GM21825 (cell line): Measurements from ENCODE around the gene KISS1R.
"Not testable (repeated sequence)": the region's sequence is repeated elsewhere in the genome, so short reads cannot be mapped to it uniquely, and the experiment has no call there.

Experiments
- ATAC-seq: cut with Tn5 transposase; IDR thresholded peaks from one replicate; pipeline ENCODE4 v1.9.1; 2021; ENCODE audit warnings: mild to moderate bottlenecking, moderate library complexity; ENCODE audit not compliant: unreplicated experiment

KISS1R gene

DNA sequence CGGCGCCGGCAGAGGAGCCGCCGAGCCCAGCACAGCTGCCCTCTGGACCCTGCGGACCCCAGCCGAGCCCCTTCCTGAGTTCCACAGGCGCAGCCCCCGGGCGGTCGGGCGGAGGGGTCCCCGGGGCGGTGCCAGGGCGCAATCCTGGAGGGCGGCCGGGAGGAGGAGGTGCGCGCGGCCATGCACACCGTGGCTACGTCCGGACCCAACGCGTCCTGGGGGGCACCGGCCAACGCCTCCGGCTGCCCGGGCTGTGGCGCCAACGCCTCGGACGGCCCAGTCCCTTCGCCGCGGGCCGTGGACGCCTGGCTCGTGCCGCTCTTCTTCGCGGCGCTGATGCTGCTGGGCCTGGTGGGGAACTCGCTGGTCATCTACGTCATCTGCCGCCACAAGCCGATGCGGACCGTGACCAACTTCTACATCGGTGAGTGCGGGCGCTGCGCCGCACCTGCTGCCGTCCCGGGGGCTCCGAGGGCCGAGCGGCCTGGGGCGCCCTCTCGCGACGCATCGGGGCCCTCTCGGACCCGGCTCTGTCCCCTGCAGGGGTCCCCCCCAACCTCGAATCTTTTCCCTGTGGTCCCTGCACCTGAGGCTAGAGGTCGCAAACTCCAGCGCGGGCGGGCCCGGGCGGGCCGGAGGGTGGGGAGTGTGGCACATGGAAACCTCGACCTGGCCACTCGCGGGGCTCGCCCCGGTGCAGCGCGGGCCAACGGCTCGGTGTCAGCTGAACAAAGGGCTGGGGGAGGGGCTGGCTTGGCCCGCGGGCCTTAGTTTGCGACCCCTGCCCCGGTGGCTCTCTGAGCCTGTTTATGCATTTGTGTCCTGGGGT, at the start of gene KISS1R:
Gene KISS1R, plus strand, starts transcription at position 11 of the 829 bp plus-strand sequence. Its CDS starts 170 bp downstream, at position 181.
- ATAC-seq: no peak

DNA sequence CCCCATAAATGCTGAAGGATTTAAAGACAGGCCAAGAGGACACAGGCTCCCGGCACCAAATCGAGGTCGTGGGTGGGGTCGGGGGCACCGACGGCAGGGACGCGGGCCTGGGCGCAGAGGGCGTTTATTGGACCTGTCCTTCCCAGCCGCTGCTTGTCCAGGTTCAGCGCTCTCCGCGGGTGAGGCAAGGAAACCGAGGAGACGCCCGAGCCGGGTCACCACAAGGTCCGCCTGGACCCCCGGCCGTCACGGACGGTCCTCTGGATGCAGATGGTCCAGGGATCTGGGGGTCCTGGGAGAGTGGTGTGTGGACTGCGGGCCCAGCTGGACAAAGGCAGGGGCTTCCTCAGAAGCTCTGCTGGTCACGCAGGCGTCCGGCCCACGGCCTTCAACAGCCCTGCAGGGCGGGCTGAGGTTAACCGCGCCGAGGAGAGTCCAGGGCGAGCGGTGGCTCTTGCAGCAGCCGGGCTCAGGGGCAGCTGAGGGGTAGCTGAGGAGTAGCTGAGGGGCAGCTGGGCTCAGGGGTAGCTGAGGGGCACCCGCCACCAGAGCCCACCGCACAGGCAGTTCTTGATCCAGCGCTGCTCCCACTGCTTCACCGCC, 49.2 kb upstream of the KISS1R start:
- ATAC-seq: no peak

GRCh38 chr19:868458-869244, 48.5 kb upstream of the KISS1R start:
- ATAC-seq: no peak

DNA sequence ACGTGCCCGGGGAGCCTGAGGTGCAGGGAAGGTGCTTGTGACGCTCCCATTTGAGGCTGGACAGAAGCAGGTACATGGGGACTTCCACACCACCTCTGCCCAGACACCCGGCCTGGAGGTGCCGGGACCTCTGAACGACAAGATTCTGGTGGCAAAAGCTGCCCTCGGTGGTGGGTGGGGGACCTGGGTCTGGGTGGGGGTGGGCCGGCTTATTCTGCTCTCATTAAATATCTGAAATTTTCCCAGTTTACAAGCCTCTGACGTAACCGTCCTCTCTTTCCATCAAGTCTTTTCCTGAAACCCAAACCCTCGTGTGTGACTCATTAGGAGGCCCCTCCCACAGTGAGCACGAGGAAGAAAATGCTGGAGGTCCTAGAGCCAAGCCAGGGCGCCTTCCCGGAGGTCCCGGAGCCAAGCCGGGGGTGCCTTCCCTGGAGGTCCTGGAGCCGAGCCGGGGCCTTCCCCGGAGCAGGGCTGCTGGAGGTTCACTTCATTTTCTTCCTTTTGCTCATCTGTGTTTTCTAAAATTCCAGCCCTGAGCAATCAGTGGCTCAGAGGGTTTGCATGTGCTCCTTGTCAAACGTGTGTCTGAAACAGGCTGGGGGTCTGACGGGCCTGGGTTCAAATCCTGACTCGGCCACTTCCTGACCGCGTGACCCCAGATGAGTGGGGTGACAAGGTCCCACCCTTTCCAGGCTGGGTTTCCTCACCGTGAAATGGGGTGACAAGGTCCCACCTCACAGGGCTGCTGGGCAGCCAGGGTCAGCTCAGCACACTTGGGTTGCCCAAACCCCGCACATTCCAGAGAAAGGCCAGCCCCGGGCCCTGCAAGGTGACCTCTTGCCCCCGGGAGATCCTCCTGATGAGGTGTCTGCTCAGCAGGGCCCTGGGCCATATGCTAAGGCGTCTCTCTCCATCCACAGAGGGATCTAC, 47.6 kb upstream of the KISS1R start:
- ATAC-seq: no peak

GRCh38 chr19:870314-870713, 46.8 kb upstream of the KISS1R start:
- no peak for ATAC-seq

- ATAC-seq: no peak
These were observed 46.2 kb upstream of the KISS1R start for GRCh38 chr19:870963-871401.

DNA sequence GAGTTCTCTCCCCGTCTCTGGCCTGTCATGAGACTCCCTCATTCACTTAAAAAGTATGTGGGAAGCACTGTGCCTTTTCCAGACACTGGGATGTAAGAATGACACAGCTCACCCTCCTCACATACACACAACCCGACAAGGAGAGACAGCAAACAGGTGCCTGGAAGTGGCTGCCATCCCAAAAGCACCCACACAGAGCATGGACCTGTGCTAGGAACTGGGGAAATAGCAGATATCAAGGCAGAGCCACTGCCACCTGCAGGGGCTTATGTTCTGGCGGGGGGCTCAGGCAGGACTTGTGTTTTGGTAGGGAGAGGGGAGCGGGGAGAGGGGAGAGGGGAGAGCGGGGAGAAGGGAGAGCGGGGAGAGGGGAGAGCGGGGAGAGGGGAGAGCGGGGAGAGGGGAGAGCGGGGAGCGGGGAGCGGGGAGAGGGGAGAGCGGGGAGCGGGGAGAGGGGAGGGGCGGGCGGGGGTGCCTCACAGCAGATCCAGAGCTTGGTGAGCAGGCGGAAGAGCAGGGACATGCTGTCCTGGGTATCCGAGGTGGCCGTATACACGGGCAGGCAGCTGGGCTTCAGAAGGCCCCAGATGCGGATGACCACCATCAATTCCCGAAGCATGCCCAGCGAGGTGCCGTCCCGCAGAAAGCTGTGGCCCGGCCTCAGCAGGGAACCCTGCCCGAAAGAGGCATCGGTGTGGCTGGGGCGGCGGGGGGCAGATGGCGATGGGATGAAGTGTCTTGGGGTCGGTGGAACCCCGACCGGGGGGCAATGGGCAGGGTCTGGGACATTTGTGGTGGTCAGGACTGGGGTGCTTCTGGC, 45.5 kb upstream of the KISS1R start:
- no peak for ATAC-seq

DNA sequence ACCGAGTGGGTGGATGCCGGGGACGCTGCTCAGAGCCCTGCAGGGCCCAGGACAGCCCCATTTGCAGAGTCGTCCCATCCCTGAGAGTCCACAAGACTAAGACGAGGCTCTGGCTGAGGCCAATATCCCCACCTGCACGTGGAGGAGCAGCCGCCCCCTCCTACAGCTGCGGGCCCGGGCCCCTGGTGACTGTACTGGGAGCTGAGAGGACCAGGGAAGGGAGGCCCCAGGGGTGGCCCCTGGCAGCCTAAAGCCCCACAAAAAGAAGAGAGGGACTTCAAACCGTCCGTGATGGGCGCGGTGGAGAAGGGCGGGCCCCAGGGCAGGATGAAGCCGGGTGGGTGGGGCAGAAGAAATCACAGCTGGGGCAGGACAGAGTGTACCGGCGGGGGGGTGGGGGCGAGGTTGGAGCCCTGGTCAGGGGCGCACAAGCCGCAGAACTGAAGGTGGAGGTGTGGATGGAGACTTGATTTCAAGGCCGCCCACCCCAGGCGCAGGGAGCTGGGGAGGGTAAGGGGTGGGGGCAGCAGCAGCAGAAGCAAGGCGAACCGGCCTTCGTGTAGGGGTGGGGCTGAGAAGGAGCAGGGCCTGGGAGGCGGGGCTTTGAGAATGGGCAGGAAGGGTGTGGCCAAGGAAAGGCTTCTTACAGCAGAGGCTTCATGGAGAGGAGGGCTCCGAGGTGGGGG, 44.7 kb upstream of the KISS1R start:
- ATAC-seq: no peak

DNA sequence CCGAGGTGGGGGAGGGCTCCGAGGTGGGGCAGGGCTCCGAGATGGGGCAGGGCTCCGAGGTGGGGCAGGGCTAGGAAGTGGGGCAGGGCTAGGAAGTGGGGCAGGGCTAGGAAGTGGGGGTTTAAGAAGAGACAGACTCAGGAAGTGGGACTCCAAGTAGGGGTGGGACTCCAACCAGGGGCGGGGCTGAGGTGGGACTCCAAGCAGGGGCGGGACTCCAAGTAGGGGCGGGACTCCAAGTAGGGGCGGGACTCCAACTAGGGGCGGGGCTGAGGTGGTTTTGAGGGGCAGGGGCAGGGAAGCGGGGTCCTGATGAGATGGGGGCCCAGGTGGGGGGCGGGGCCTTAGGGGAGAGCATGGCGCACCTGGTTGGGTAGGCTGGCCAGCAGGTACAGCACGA, 44.0 kb upstream of the KISS1R start:
- no peak for ATAC-seq

DNA sequence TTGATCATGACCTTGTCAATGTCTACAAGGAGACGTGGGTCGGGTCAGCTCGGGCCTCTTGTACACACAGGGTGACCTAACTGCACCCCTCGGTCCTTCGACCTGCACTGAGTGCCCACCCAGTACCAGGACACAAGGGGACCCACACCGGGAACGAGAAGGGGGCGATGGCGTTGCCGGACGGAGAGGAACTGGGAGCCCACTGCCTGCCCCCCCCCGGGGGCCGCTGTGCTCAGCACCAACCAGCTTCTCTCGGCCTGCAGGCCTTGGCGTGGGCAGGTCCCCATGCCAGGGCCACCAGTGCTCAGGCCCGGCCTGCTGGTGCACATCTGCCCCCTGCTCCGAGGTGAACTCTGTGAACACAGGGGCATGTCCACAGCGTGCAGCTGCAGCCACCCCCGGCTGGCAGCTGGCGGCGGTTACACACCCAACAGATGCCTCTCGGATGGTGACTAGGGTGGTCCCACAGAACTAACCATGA, 43.5 kb upstream of the KISS1R start:
- ATAC-seq: no peak

- no peak for ATAC-seq
These were observed 41.8 kb upstream of the KISS1R start for GRCh38 chr19:875265-875879.

- ATAC-seq: no peak
These were observed 41.0 kb upstream of the KISS1R start for GRCh38 chr19:876089-876488.

DNA sequence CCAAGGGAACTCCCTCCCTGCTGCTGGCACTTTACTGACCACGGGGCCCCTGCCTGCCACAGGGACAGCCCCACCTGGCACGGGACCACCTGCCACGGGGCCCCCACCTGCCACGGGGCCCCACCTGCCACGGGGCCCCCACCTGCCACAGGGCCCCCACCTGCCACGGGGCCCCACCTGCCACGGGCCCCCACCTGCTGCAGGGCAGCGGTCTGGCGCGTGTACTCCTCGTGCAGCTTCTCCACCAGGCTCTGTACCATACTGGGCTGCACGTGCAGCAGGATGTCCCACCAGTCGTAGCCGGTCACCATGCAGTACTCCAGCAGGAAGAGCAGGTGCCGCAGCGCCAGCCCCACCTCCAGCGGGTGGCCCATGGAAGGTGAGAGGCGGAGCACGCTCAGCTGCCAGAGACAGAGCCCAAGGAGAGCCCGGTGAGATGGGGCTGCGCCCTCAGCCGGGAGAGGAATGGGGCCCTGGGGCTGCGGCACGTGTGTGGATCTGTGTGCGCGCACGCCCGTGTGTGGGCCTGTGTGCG, 40.3 kb upstream of the KISS1R start:
- ATAC-seq: no peak

DNA sequence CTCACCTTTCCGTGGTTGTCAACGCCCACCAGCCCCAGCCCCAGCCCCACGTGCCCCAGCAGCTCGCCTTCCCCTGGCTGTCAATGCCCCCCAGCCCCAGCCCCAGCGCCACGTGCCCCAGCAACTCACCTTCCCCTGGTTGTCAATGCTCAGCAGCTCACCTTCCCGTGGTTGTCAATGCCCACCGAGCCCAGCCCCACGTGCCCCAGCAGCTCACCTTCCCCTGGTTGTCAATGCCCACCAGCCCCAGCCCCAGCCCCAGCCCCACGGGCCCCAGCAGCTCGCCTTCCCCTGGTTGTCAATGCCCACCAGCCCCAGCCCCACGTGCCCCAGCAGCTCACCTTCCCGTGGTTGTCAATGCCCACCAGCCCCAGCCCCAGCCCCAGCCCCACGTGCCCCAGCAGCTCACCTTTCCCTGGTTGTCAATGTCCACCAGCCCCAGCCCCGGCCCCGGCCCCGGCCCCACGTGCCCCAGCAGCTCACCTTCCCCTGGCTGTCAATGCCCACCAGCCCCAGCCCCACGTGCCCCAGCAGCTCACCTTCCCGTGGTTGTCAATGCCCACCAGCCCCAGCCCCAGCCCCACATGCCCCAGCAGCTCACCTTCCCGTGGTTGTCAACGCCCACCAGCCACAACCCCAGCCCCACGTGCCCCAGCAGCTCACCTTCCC, 39.0 kb upstream of the KISS1R start:
- ATAC-seq: not testable (repeated sequence)

DNA sequence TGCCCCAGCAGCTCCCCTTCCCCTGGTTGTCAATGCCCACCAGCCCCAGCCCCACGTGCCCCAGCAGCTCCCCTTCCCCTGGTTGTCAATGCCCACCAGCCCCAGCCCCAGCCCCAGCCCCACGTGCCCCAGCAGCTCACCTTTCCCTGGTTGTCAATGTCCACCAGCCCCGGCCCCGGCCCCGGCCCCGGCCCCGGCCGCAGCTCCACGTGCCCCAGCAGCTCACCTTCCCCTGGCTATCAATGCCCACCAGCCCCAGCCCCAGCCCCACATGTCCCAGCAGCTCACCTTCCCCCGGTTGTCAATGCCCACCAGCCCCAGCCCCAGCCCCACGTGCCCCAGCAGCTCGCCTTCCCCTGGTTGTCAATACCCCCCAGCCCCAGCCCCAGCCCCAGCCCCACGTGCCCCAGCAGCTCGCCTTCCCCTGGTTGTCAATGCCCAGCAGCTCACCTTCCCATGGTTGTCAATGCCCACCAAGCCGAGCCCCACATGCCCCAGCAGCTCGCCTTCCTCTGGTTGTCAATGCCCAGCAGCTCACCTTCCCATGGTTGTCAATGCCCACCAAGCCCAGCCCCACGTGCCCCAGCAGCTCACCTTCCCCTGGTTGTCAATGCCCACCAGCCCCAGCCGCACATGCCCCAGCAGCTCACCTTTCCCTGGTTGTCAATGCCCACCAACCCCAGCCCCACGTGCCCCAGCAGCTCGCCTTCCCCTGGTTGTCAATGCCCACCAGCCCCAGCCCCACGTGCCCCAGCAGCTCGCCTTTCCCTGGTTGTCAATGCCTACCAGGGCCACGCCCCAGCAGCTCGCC, 38.2 kb upstream of the KISS1R start:
- not testable (repeated sequence) for ATAC-seq

GRCh38 chr19:879711-880438, 37.3 kb upstream of the KISS1R start:
- no peak for ATAC-seq
